Small intestine (tissue), 7 donors: ENCODE results near the gene WTAP. TPM values are rescaled to one million over a fixed set of nuclear protein-coding genes. Genes with fewer than 3 reads are reported as not detected.
"Not testable (repeated sequence)": the region's sequence is repeated elsewhere in the genome, so short reads cannot be mapped to it uniquely, and the experiment has no call there.

ENCODE experiments used
- DNase-seq, 2 donors: peaks; one replicate each; pipeline versions ENCODE4 v3.0.0 to v3.0.0-alpha.2; 2013
- FAIRE-seq: peaks from 2 replicates; lab custom pipeline; 2012; peaks lifted over from hg19 to GRCh38; lab: Jason Lieb, UNC
- H3K27ac ChIP-seq, 3 donors: one replicate each; pipeline ENCODE4 v1.5.1; 2013; ENCODE audit warnings: low read length in 2 of 3, mild to moderate bottlenecking in 2 of 3, control low read depth in 1 of 3, inconsistent platforms in 1 of 3, low read depth in 1 of 3, moderate library complexity in 1 of 3
- H3K27me3 ChIP-seq, 3 donors: one replicate each; pipeline ENCODE4 v1.6.1; 2013; ENCODE audit warnings: low read length in 3 of 3, inconsistent platforms in 1 of 3; ENCODE audit not compliant: control insufficient read depth in 3 of 3, insufficient read depth in 3 of 3
- H3K36me3 ChIP-seq, 3 donors: one replicate each; pipeline ENCODE4 v1.6.1; 2013; ENCODE audit warnings: low read length in 3 of 3, inconsistent platforms in 1 of 3, low read depth in 1 of 3, mild to moderate bottlenecking in 1 of 3, moderate library complexity in 1 of 3; ENCODE audit not compliant: control insufficient read depth in 3 of 3, insufficient read depth in 2 of 3
- H3K4me1 ChIP-seq, 3 donors: one replicate each; pipeline ENCODE4 v1.6.1; 2013; ENCODE audit warnings: low read length in 2 of 3, inconsistent platforms in 1 of 3, low read depth in 1 of 3, mild to moderate bottlenecking in 1 of 3, moderate library complexity in 1 of 3; ENCODE audit not compliant: control insufficient read depth in 3 of 3, insufficient read depth in 2 of 3
- H3K4me3 ChIP-seq, 3 donors: one replicate each; pipeline ENCODE4 v1.5.1; 2013; ENCODE audit warnings: low read length in 3 of 3, control low read depth in 1 of 3, inconsistent platforms in 1 of 3, low read depth in 1 of 3, mild to moderate bottlenecking in 1 of 3, moderate library complexity in 1 of 3
- H3K9me3 ChIP-seq, 2 donors: one replicate each; pipeline ENCODE4 v1.6.1; 2013; ENCODE audit warnings: low read depth in 1 of 2, low read length in 1 of 2; ENCODE audit not compliant: control insufficient read depth in 2 of 2, insufficient read depth in 1 of 2
- WGBS, 3 donors: extraction: QIAGEN DNeasy Blood & Tissue Kit; methylation state at CpG; one replicate each; pipeline ENCODE4 v1.1.7; 2013; 5-methylcytosine and 5-hydroxymethylcytosine counted together
- polyA plus RNA-seq, 4 donors: library from polyadenylated mRNA; stranded (reverse) in 3 of 4; unstranded in 1 of 4; fragments of 200-250 nt in 3 of 4; fragments of 120-200 nt in 1 of 4; gene quantifications; one replicate each; pipeline versions ENCODE4 v1.2.1 to v1.2.3, GENCODE V29; 2013
- donor health status: healthy with polysubstance abuse.
- donor health status: control.
- donor health status: control.
- donor health status: Bipolar disorder and iron deficiency.
- donor health status: healthy.

Gene WTAP
- polyA plus RNA-seq, 4 donors: 57.6 to 102 (median 76.7) TPM

GRCh38 chr6:159701413-159701999 is 25.8 kb upstream of the WTAP start:
- peak overlapping the region in 2 of 3 donors; percentile 7 to 89 for H3K27ac ChIP-seq
- peak; percentile 35 to 64 for DNase-seq
- no peaks in the 10 kb centered on the region for H3K27me3 ChIP-seq
- 78 to 81% (median 79%) methylated on average over 7 of the region's 7 CpGs for WGBS, 3 donors
- peaks cover 0 to 7% (median 0%) of the 10 kb centered on the region in 3 donors for H3K4me1 ChIP-seq
- no peak for FAIRE-seq
- H3K9me3 ChIP-seq: peaks cover 0 to 10% of the 10 kb centered on the region in 2 donors
- H3K4me3 ChIP-seq: no peak overlapping the region
- peaks cover 0 to 6% (median 0%) of the 10 kb centered on the region in 3 donors for H3K36me3 ChIP-seq

- H3K36me3 ChIP-seq: not testable (repeated sequence)
Observed at GRCh38 chr6:159710603-159711002, 16.7 kb upstream of the WTAP start.

GRCh38 chr6:159712389-159712788 is 14.9 kb upstream of the WTAP start:
- FAIRE-seq: not testable (repeated sequence)
- 83 to 99% (median 88%) methylated on average over 3 of the region's 3 CpGs for WGBS, 3 donors

More at GRCh38 chr6:159710603-159711002, 16.7 kb upstream of the WTAP start:
- not testable (repeated sequence) for H3K9me3 ChIP-seq, FAIRE-seq, DNase-seq, H3K27me3 ChIP-seq, H3K27ac ChIP-seq, H3K4me3 ChIP-seq, H3K4me1 ChIP-seq
- WGBS, 3 donors: 75 to 83% (median 77%) methylated on average over 4 of the region's 4 CpGs

GRCh38 chr6:159713984-159714383 is 13.3 kb upstream of the WTAP start:
- no peak overlapping the region for H3K4me3 ChIP-seq
- DNase-seq (no peak), FAIRE-seq (no peak)
- no peaks in the 10 kb centered on the region for H3K36me3 ChIP-seq
- 70 to 90% (median 74%) methylated on average over 7 of the region's 7 CpGs for WGBS, 3 donors
- no peaks in the 10 kb centered on the region for H3K9me3 ChIP-seq
- no peak overlapping the region for H3K27ac ChIP-seq
- H3K27me3 ChIP-seq: no peaks in the 10 kb centered on the region
- peaks cover 0 to 8% (median 0%) of the 10 kb centered on the region in 3 donors for H3K4me1 ChIP-seq

More at GRCh38 chr6:159712389-159712788, 14.9 kb upstream of the WTAP start:
- not testable (repeated sequence) for H3K4me1 ChIP-seq, H3K27me3 ChIP-seq, H3K27ac ChIP-seq, H3K36me3 ChIP-seq, DNase-seq, H3K9me3 ChIP-seq, H3K4me3 ChIP-seq

- Histone ChIP-seq H3K36me3 (peaks cover 0 to 4% (median 0%) of the 10 kb centered on the region in 3 donors), H3K27ac (peak overlapping the region in 1 of 3 donors; percentile 25), H3K9me3 (no peaks in the 10 kb centered on the region), H3K27me3 (no peaks in the 10 kb centered on the region), H3K4me1 (peaks cover 0 to 8% (median 0%) of the 10 kb centered on the region in 3 donors), H3K4me3 (no peak overlapping the region)
- DNase-seq (no peak), FAIRE-seq (no peak)
- WGBS, 3 donors: 28 to 66% (median 42%) methylated on average over 5 of the region's 5 CpGs
Observed at GRCh38 chr6:159714404-159714803, 12.9 kb upstream of the WTAP start.

- H3K9me3 ChIP-seq: no peaks in the 10 kb centered on the region
- DNase-seq (no peak), FAIRE-seq (no peak)
- 82 to 83% (median 83%) methylated on average over 3 of the region's 3 CpGs for WGBS, 3 donors
- H3K27ac ChIP-seq: peak overlapping the region in 1 of 3 donors; percentile 43
- peaks cover 0 to 8% (median 0%) of the 10 kb centered on the region in 3 donors for H3K4me1 ChIP-seq
- peak overlapping the region in 1 of 3 donors; percentile 24 for H3K4me3 ChIP-seq
- H3K36me3 ChIP-seq: peaks cover 0 to 5% (median 0%) of the 10 kb centered on the region in 3 donors
- H3K27me3 ChIP-seq: no peaks in the 10 kb centered on the region
Observed at GRCh38 chr6:159715166-159715565, 12.1 kb upstream of the WTAP start.

GRCh38 chr6:159715605-159716004 is 11.7 kb upstream of the WTAP start:
- DNase-seq: no peak
- WGBS, 3 donors: 95 to 97% (median 97%) methylated on average over 3 of the region's 3 CpGs
- FAIRE-seq: no peak
- Histone ChIP-seq H3K9me3 (no peaks in the 10 kb centered on the region), H3K4me1 (peaks cover 0 to 8% (median 0%) of the 10 kb centered on the region in 3 donors), H3K4me3 (no peak overlapping the region), H3K36me3 (peaks cover 0 to 7% (median 0%) of the 10 kb centered on the region in 3 donors), H3K27me3 (no peaks in the 10 kb centered on the region), H3K27ac (peak overlapping the region in 1 of 3 donors; percentile 81)

GRCh38 chr6:159716247-159717096 is 10.8 kb upstream of the WTAP start:
- Histone ChIP-seq H3K27ac (peak overlapping the region in 2 of 3 donors; percentile 17 to 89), H3K36me3 (peaks cover 0 to 7% (median 0%) of the 10 kb centered on the region in 3 donors), H3K4me1 (peaks cover 0 to 8% (median 0%) of the 10 kb centered on the region in 3 donors), H3K27me3 (no peaks in the 10 kb centered on the region), H3K9me3 (no peaks in the 10 kb centered on the region), H3K4me3 (no peak overlapping the region)
- FAIRE-seq: no peak
- 37 to 63% (median 57%) methylated on average over 5 of the region's 5 CpGs for WGBS, 3 donors
- peak in 1 of 2 donors; percentile 45 for DNase-seq
